ENCODE data around the gene TALDO1.

The TALDO1 gene

GRCh38 chr11:787084-787675 is 39.9 kb downstream of the TALDO1 start:
- no peak for DNase-seq (ENCODE audit: low read depth in 1 of 2, low spot score in 1 of 2)

GRCh38 chr11:788009-788640 is 40.9 kb downstream of the TALDO1 start:
- no peak for DNase-seq (ENCODE audit: low read depth in 1 of 2, low spot score in 1 of 2)

GRCh38 chr11:788953-789940 is 42.0 kb downstream of the TALDO1 start:
- DNase-seq (ENCODE audit: low read depth in 1 of 2, low spot score in 1 of 2), result no peak

- no peak for DNase-seq (ENCODE audit: low read depth in 1 of 2, low spot score in 1 of 2)
These were observed 42.7 kb downstream of the TALDO1 start, which contains the start of gene CEND1 for GRCh38 chr11:789943-790342. TSS of gene CEND1 (minus strand) at chr11:790090. CDS start at chr11:788576, 1,514 bp downstream.

GRCh38 chr11:790721-791564 is 43.7 kb downstream of the TALDO1 start:
- DNase-seq (ENCODE audit: low read depth in 1 of 2, low spot score in 1 of 2), result no peak

GRCh38 chr11:791658-792534 is 44.6 kb downstream of the TALDO1 start:
- no peak for DNase-seq (ENCODE audit: low read depth in 1 of 2, low spot score in 1 of 2)

- no peak for DNase-seq (ENCODE audit: low read depth in 1 of 2, low spot score in 1 of 2)
These were observed 45.2 kb downstream of the TALDO1 start for GRCh38 chr11:792535-792821.

- DNase-seq (ENCODE audit: low read depth in 1 of 2, low spot score in 1 of 2), result no peak
These were observed 45.6 kb downstream of the TALDO1 start for GRCh38 chr11:792873-793272.

GRCh38 chr11:793556-793955 is 46.3 kb downstream of the TALDO1 start:
- DNase-seq (ENCODE audit: low read depth in 1 of 2, low spot score in 1 of 2), result no peak

- DNase-seq (ENCODE audit: low read depth in 1 of 2, low spot score in 1 of 2), result no peak
These were observed 46.9 kb downstream of the TALDO1 start for GRCh38 chr11:794013-794765.

GRCh38 chr11:794766-795633 is 47.7 kb downstream of the TALDO1 start:
- DNase-seq (ENCODE audit: low read depth in 1 of 2, low spot score in 1 of 2), result no peak

GRCh38 chr11:795634-796564 is 48.6 kb downstream of the TALDO1 start:
- peak; percentile 44 to 67 for DNase-seq (ENCODE audit: low read depth in 1 of 2, low spot score in 1 of 2)

GRCh38 chr11:796565-797295 is 49.5 kb downstream of the TALDO1 start:
- no peak for DNase-seq (ENCODE audit: low read depth in 1 of 2, low spot score in 1 of 2)

- peak; percentile 39 to 61 for DNase-seq (ENCODE audit: low read depth in 1 of 2, low spot score in 1 of 2)
These were observed 50.2 kb downstream of the TALDO1 start for GRCh38 chr11:797296-798092.

GRCh38 chr11:798093-798713 is 50.9 kb downstream of the TALDO1 start, which contains the start of gene SLC25A22:
TSS of gene SLC25A22 (minus strand) at chr11:798281. CDS start at chr11:795006, 3,275 bp downstream.
- peak; percentile 66 to 76 for DNase-seq (ENCODE audit: low read depth in 1 of 2, low spot score in 1 of 2)
